GM18520 (cell line): ENCODE data around the gene CLCNKA.
"Not testable (repeated sequence)": the region's sequence is repeated elsewhere in the genome, so short reads cannot be mapped to it uniquely, and the experiment has no call there.

Experiments used
- ATAC-seq: cut with Tn5 transposase; IDR thresholded peaks from one replicate; pipeline ENCODE4 v1.9.1; 2021; ENCODE audit not compliant: unreplicated experiment

CLCNKA gene

GRCh38 chr1:16061989-16062686, 40.3 kb downstream of the CLCNKA start:
- not testable (repeated sequence) for ATAC-seq

- not testable (repeated sequence) for ATAC-seq
Observed at GRCh38 chr1:16062687-16063075, 40.8 kb downstream of the CLCNKA start.

GRCh38 chr1:16063226-16063829, 41.5 kb downstream of the CLCNKA start:
- no peak for ATAC-seq

GRCh38 chr1:16063921-16064320, 42.1 kb downstream of the CLCNKA start:
- no peak for ATAC-seq

- ATAC-seq = no peak
Observed at GRCh38 chr1:16064536-16065268, 42.9 kb downstream of the CLCNKA start.

GRCh38 chr1:16065269-16065576, 43.4 kb downstream of the CLCNKA start:
- no peak for ATAC-seq

GRCh38 chr1:16066245-16066644, 44.4 kb downstream of the CLCNKA start:
- ATAC-seq = no peak

- ATAC-seq = no peak
Observed at GRCh38 chr1:16067127-16067768, 45.4 kb downstream of the CLCNKA start.

- ATAC-seq = no peak
Observed at GRCh38 chr1:16067933-16068332, 46.1 kb downstream of the CLCNKA start.

- no peak for ATAC-seq
Observed at GRCh38 chr1:16068356-16069270, 46.8 kb downstream of the CLCNKA start.

GRCh38 chr1:16070640-16071355, 49.0 kb downstream of the CLCNKA start:
- no peak for ATAC-seq

- no peak for ATAC-seq
Observed at GRCh38 chr1:16071614-16072013, 49.8 kb downstream of the CLCNKA start.

GRCh38 chr1:16072095-16072494, 50.3 kb downstream of the CLCNKA start:
- no peak for ATAC-seq

- ATAC-seq = no peak
Observed at GRCh38 chr1:16072616-16073484, 51.0 kb downstream of the CLCNKA start.

- peak; percentile 48 for ATAC-seq
Observed at GRCh38 chr1:16073490-16074119, 51.8 kb downstream of the CLCNKA start, which contains the start of gene FAM131C. Gene FAM131C (minus strand): TSS chr1:16073651. CDS start chr1:16073442, 209 bp downstream.

GRCh38 chr1:16074217-16074616, 52.4 kb downstream of the CLCNKA start:
- no peak for ATAC-seq

GRCh38 chr1:16075337-16076030, 53.6 kb downstream of the CLCNKA start:
- ATAC-seq = no peak
